NCI-H2227 (cell line): ENCODE results near the gene ASB3.
"Not testable (repeated sequence)": the region's sequence is repeated elsewhere in the genome, so short reads cannot be mapped to it uniquely, and the experiment has no call there.

Experiments
- DNase-seq: peaks from one replicate; lab custom pipeline; 2025; ENCODE audit not compliant: unreplicated experiment; lab: John Stamatoyannopoulos, UW

The ASB3 gene

DNA sequence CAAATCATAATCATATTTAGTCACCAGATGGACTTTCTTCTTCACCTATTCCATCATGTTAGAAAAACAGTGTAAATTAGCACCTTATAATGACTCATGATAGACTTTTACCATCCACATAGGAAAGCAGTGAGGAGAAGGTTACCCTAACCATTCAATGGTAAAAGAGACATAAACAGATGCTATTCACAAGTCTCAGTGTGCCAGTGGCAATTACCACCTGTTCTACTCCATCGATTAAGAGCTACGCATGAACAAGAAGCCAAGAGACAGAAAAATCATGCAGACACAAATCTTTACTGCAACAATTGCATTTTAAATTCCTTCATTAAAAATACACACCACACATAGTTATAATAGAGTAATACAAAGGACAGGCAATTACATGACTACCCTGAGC, 125.9 kb downstream of the ASB3 start:
- DNase-seq, result no peak

DNA sequence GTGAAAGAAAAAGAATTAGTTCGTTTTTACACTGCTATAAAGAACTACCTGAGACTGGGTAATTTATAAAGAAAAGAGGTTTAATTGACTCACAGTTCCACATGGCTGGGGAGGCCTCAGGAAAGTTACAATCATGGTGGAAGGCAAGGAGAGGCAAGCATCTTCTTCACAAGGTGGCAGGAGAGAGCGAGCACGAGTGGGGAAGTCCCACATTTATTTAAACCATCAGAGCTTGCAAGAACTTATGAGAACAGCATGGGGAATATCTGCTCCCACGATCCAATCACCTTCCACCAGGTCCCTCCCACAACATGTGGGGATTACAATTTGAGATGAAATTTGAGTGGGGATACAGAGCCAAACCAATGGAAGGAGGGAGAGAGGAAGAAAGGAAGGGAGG, 128.3 kb downstream of the ASB3 start:
- DNase-seq, result not testable (repeated sequence)

DNA sequence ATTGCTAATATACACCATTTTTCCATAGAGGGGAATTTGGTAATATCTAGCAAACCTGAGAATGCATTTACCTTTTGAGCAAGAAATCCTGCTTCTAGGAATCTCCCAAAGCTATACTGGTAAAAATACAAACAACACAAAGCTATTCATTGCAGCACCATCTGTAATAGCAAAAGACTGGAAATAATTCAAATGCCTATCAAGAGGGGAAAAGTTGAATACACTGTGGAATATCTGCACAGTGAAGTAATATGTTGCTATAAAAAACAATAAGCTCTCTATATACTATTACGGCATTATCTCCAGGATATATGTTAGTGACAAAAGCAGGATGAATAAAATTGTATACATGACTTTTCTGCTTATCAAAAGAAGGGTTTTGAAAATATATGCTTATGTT, 131.5 kb downstream of the ASB3 start:
- no peak for DNase-seq

DNA sequence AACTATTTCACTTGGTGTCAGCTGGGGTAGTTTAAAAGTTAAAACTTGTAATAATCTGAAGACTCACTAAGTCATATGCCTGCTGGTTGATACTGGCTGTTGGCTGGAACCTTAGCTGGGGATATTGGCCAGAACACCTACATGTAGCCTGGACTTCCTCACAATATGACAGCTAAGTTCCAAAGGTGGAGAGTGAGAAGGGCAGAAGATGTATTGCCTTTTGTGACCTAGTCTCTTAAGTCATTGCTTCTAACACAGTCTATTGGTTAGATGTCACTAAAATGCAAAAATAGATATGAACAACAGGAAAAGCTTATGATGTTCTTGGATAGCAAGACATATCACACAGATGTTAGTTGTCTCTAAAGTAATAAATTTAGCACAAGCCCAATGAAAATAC, 132.4 kb downstream of the ASB3 start:
- no peak for DNase-seq

DNA sequence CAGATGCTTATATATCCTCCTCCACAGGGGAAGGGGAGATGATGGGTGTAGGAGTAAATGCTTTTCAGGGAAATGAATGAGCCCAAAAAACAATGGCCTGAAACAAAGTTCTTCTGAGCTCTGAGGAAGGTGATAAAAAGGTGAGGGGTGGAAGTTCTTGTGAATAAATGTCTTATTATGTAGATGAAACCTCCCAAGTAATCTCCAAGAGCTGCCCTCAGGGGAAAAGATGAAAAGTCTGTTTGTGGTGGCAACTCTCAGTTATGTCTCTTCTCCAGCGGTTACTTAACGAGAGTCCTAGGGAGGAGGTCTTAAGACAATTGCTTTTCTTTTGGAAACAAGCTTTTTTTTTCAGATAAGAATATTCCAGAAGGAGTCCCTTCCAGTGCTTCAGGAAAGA, 134.6 kb downstream of the ASB3 start:
- no peak for DNase-seq

DNA sequence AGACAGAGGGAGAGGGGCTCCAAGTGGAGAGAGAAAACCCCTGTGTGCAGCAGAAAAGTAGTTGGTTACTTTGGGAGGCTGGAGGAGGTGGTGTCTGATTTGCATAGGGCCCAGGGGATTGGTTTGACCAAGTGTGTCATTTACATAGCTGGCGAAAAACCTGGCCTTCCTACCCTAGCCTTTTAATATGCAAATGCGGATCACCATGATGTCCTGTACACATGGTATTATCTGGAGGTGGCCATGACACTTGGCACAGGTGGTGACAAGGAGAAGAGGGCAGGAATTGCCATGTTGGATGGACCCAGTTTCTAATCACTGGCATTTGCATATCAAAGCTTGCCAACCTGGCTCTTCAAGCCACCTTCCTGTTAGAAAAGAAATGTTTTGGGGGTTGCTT, 140.0 kb downstream of the ASB3 start:
- no peak for DNase-seq

DNA sequence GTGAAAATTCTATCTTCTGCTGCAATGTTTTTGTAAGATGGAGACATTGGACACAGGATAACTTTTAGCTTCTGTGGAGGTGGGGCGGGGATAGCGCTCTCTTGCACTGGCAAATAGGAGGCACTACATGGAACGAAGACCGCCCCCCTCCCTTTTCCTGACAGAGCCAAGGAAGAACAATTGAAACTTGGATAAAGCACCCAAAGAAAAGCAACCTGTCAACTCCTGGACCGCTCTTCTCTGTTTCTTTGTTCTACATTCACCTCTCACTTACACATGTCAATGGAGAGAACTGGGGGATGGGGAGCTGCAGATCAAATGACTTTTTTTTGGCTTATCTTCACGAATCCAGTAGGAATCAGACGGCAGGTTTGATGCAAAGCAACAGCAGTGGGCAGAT, 145.5 kb downstream of the ASB3 start:
- DNase-seq, result no peak

DNA sequence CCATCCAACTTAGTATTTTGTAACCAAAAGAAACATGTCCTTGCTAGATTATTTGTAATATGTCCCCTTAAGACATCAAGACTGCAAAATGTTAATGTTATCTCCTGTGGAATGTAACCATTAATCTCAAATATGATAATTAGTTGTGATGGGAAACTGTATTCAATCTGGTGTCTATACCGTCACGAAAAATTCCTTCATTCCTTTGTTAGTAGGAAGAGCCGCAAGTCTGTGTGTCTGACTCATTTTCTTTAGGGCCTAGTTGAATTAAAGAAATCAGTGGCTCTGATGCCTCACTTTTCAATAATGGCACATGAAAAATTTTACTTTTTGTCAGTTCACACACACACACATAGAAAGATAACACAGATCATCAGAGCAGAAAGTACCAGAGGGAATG, 146.3 kb downstream of the ASB3 start:
- DNase-seq, result no peak

DNA sequence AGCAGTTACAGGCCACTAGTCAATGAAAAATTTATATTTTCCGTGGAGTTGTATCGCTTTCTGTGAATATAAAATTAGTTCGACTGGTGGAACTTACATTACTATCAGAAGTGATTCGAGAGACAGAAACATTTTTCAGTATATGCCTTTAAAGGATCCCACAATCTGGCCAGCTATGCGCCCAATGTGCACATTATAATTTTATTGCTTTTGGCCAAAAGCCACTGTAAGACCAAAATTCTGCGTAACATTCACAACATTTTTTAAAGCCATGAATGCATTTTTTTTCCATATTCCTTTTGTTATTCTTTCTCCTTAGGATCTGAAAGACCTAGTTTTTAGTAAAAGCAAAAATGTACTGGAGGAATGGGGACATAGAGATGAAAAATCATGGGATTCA, 150.2 kb downstream of the ASB3 start:
- no peak for DNase-seq

DNA sequence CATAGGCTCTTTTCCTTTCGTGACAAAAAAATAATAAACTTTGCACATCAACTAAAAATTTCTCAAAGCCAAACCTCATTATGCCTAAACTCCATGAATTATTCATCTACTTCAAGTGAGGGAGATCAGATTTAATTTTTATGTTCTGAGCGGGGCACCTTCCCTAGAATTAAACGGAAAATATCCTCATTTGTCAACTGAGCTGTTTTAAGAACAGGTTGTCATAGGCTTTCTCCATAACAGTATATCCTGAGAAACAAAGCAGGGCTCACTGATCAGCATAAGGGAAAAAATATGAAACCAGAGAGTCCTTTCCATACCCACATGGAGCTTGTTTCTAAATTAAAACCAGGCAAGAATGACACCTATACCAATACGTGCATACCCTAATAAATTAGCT, 150.6 kb downstream of the ASB3 start:
- DNase-seq, result no peak

DNA sequence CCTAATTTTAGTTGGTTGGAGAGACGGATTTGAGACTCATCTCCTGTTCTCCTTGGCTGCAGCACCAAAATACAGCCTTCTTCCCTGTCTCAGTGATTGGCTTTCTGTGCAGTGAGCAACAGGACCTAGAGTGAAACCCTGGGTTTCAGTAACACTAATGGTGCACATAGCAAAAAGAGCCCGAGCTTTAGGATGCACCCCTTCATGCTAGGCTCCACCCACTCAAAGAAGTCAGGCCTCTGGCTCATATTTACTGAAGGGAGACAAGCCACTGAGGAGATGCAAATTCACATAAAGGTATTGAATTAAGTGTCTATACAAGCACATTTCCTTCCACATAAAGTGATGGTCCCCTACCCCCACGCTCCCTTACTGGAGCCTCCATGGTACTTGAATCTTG, 151.1 kb downstream of the ASB3 start:
- DNase-seq, result no peak

DNA sequence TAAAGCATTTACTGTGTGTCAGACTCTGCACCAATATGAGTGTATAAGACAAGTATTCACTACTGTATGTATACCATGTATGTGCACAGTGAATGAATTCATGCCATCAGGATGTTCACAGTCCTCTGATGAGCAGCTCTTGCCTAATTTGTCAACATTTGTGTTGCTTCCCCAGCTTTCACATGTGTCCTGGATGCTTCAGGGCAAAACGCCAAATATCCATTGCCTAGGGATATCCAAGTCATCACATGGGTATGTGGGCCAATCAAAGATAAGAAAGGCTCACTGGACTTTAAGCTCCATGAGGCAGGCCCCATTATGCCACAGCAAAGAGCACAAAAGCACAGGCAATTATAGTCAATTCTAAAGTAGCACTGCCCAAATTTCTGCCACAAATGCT, 153.3 kb downstream of the ASB3 start:
- DNase-seq, result no peak

DNA sequence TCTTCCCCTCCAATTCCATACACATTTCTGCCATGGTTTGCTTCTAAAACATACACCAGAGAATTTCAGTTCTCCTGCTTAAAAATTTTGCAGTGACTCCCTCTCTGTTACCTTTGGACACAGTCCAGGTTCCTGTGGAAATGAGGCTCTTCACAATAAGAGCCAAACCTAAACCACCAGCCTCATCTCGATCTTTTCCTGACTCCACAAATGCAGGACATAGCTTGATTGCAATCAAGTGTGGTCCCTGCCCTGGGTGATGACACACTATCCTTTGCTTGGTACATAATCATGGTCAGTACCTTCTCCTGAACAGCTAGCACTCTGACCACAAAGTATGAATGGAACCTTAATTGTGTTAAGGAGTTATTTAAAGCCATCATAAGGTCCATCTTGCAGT, 154.0 kb downstream of the ASB3 start:
- DNase-seq, result no peak

DNA sequence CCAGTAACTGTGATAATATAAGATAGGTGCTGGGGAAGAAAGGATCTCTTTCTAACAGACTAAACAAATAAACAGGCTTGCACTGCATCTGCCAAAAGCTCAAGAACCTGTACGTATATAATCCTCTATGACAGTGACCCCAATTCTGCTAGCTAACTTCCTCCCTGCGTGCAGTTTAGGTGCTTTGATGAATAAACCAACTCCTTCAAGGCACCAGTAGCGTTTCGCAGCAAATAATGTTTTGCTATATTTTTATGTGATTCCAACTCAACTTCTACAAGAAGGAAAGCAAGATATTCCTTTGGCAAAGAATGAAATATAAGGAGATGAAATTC, 154.7 kb downstream of the ASB3 start:
- DNase-seq, result no peak

DNA sequence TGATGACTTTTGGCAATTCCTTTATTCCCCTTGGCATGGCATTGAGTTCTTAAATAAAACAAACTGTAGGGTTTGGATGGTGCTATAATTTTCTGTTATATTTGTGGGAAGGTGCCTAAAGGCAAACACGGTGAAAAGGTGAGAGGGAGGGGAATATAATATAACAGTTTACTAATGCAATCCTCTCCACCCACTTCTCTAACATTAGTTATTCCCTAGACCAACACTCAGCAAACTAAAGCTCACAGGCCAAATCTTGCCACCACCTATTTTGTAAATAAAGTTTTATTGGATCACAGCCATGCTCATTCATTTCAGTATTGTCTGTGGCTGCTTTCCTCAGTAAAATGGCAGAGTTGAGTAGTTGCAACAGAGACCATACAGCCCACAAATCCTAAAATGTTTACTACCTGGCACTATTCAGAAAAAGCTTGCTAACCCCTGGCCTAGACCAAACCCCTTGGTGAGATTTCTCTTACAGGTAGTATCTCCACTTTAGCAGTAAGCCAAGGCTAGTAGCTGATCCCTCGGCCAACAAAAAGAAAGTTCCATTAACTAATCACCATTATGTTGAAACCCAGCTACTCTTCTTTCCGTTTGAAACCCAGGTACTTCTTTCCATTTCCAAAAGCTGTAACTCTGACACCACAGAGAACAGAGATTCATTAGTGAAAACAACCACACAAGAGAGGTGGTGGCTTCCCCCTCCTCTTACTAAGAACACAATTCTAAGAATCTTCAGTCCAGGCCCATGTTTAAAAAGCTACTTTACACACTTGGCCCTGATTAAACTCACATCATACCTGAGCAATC, 155.2 kb downstream of the ASB3 start:
- DNase-seq, result no peak

DNA sequence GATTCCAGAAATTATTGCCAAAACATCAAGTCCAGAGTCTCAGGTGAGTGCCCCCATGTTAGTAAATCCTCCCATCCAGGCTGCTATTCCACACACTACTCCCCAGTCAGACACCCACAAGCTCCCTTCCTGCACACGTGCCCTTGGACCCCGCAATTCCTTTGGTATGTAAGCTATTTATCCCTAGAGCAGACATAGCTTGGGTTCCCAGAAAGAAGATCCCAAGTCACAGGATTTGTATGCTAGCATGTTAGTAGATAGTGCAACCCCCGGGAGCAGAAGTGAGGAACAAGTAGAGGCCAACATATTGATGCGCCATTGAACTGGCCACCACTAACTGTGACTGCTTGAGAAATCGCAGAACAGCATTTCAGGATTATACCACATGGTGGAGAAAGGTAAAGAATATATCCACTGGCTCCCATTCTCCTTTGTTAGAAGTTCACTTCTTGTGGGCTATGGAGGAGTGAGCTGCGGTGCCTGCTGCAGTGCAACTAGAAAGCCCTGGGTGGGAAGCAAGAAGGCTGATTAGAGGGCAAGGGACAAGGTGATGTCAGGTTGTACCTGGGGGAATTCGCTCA, 156.6 kb downstream of the ASB3 start:
- no peak for DNase-seq

DNA sequence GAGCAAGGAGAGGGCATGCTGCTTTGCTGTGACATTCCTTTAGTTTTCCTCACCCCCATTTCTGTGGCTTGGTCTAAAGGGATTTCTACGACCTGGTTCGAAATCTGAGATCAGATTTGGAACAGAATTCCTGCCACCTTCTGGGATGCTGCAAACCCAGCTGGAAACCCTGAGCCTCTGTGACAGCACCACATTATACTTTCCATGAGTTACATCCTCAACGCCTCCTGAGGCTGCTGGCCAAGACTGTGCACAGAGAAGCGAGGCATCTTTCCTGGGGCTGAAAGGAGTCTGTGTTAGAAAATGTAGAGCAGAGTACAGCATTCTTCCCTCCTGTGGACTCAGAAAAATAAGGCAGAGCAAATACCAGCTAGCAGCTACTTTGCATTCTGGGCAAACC, 157.3 kb downstream of the ASB3 start:
- DNase-seq, result no peak

DNA sequence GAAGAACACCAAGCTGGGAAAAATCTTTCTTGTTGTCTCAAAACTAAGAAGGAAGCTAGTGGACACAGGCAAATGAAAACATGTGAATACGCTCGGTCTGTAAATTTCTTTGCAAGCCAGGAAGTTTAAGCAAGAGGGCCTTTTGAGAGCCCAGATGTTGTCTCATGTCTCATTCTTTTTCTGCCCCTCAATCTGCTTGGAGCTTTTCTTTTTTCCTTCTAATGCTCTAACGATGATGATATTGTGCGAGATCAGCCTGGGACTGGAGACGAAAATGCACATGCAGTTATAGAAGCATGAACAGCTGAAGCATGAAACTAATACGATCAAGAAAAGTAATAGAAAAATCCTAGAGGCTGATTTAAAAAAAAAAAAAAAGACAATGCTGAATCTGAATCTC, 157.8 kb downstream of the ASB3 start:
- no peak for DNase-seq

DNA sequence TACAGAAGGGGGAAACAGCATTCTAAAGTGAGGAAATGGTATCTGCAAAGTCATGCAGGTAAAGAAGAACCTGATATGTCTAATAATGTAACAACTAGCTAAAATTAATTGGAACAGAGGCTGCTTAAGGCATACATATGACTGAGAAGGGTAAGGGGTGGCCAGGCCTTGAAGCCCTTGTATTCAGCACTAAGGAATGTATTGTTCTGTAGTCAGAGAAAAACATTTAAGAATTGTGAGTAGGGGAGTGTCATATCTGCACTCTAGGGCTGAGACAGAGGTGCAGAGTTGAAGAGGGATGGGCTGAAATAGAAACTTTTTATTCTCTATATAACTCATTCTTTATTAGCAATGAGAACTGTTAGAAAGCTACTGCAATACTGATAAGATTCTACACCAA, 164.6 kb downstream of the ASB3 start:
- DNase-seq, result no peak

DNA sequence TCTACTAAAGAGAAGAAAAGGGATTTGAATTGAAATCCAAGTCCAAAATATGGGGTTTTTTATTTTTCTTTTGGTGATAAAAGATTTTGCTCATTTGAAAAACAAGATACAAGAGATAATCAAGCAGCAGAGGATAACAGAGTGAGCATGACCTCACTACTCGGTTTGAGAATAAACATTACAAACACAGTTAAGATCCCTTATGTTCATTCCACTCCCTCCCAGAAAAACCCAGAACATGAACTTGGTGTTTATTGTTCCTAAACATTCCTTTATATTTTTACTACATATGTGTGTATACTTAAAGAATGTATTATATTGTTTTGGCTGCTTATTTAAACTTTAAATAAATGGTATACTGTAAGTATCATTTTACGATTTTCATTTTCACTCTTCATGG, 165.8 kb downstream of the ASB3 start:
- no peak for DNase-seq
